Fibroblast of peridontal ligament (primary cell): ENCODE measurements around the gene IER5L.

ENCODE experiments used
- DNase-seq: peaks from one replicate; pipeline ENCODE4 v3.0.0-alpha.2; 2010; ENCODE audit errors: extremely low read depth

Gene IER5L

GRCh38 chr9:129161534-129161837 lies 16.6 kb downstream of the IER5L start:
- no peak for DNase-seq

GRCh38 chr9:129160712-129161533 lies 17.1 kb downstream of the IER5L start:
- peak; percentile 73 for DNase-seq

GRCh38 chr9:129156163-129156562 lies 21.9 kb downstream of the IER5L start:
- no peak for DNase-seq

GRCh38 chr9:129154866-129155477 lies 23.1 kb downstream of the IER5L start:
- DNase-seq, result no peak

- DNase-seq, result no peak
Observed at GRCh38 chr9:129151469-129151868, 26.6 kb downstream of the IER5L start.

- no peak for DNase-seq
Observed at GRCh38 chr9:129150672-129151211, 27.3 kb downstream of the IER5L start.

- DNase-seq, result no peak
Observed at GRCh38 chr9:129150122-129150521, 27.9 kb downstream of the IER5L start.

GRCh38 chr9:129149442-129149841 lies 28.6 kb downstream of the IER5L start:
- no peak for DNase-seq

GRCh38 chr9:129148463-129149204 lies 29.4 kb downstream of the IER5L start:
- DNase-seq, result no peak

- DNase-seq, result peak; percentile 77
Observed at GRCh38 chr9:129146441-129146941, 31.6 kb downstream of the IER5L start.

- peak; percentile 97 for DNase-seq
Observed at GRCh38 chr9:129145841-129146292, 32.2 kb downstream of the IER5L start.

GRCh38 chr9:129145316-129145715 lies 32.7 kb downstream of the IER5L start:
- peak; percentile 36 for DNase-seq

GRCh38 chr9:129143031-129143927 lies 34.8 kb downstream of the IER5L start:
- DNase-seq, result peak; percentile 91

GRCh38 chr9:129142138-129142935 lies 35.7 kb downstream of the IER5L start:
- DNase-seq, result no peak

GRCh38 chr9:129141066-129142041 lies 36.7 kb downstream of the IER5L start:
- DNase-seq, result peak; percentile 86

- no peak for DNase-seq
Observed at GRCh38 chr9:129140397-129141065, 37.5 kb downstream of the IER5L start.

GRCh38 chr9:129139993-129140396 lies 38.1 kb downstream of the IER5L start:
- DNase-seq, result peak; percentile 100

- peak; percentile 97 for DNase-seq
Observed at GRCh38 chr9:129139233-129139992, 38.6 kb downstream of the IER5L start.
